Activated naive CD4-positive, alpha-beta T cell treated with anti-CD3 and anti-CD28 coated beads for 36 hours (primary cell): Measurements from ENCODE around the gene MAP3K4. TPM values are rescaled to one million over a fixed set of nuclear protein-coding genes. Genes with fewer than 3 reads are reported as not detected.

Experiments
- CTCF ChIA-PET: fragments of 350-600 bp; sonication (Branson Sonifier 250); formaldehyde crosslinking; loops from one replicate; lab custom pipeline; 2021; ENCODE audit warnings: antibody characterized with exemption; lab: Charles Lee
- DNase-seq: peaks from one replicate; pipeline ENCODE4 v3.0.0-alpha.2; 2020
- H3K27ac Mint-ChIP-seq: one replicate; pipeline ENCODE4 v1.8.0; 2021; ENCODE audit warnings: mild to moderate bottlenecking, mixed read lengths
- H3K27me3 Mint-ChIP-seq: one replicate; pipeline ENCODE4 v1.8.0; 2021; ENCODE audit warnings: low read depth, mixed read lengths
- H3K36me3 Mint-ChIP-seq: one replicate; pipeline ENCODE4 v1.8.0; 2021; ENCODE audit warnings: low read depth, mixed read lengths
- H3K4me1 Mint-ChIP-seq: one replicate; pipeline ENCODE4 v1.8.0; 2021; ENCODE audit warnings: low read depth, mixed read lengths
- H3K4me3 Mint-ChIP-seq: one replicate; pipeline ENCODE4 v1.8.0; 2021; ENCODE audit warnings: mild to moderate bottlenecking, moderate library complexity, mixed read lengths
- H3K9me3 Mint-ChIP-seq: one replicate; pipeline ENCODE4 v1.8.0; 2021; ENCODE audit warnings: mixed read lengths
- intact Hi-C: fragments of 100-400 bp; cut with micrococcal nuclease; formaldehyde crosslinking; loops from one replicate; pipeline ENCODE4 v1.15.1; 2023
- total RNA-seq, 2 experiments: library from RNA; stranded (reverse); gene quantifications; one replicate each; pipeline ENCODE4 v1.2.3, GENCODE V29; 2021

MAP3K4 gene
- total RNA-seq, 2 experiments from 2014 or later, result 36.0 to 42.6 TPM

GRCh38 chr6:161130541-161130940 is 139.0 kb downstream of the MAP3K4 start:
- Mint-ChIP-seq H3K4me1 (peaks cover 20% of the 10 kb centered on the region), H3K36me3 (peaks cover 21% of the 10 kb centered on the region), H3K27ac (no peak overlapping the region), H3K9me3 (no peaks in the 10 kb centered on the region), H3K4me3 (no peak overlapping the region), H3K27me3 (no peaks in the 10 kb centered on the region)
- CTCF ChIA-PET, result no interaction called here
- DNase-seq, result no peak
- intact Hi-C loops, result no loop called here

GRCh38 chr6:161130967-161131766 is 139.6 kb downstream of the MAP3K4 start:
- H3K4me1 Mint-ChIP-seq, result peaks cover 20% of the 10 kb centered on the region
- intact Hi-C loops, result no loop called here
- CTCF ChIA-PET, result interaction anchor here (0.9 kb wide), 1 partner anchor 202 kb away, joined by 3 read pairs; no protein-coding TSS in a partner anchor
- H3K27ac Mint-ChIP-seq, result no peak overlapping the region
- no peaks in the 10 kb centered on the region for H3K9me3 Mint-ChIP-seq
- no peak overlapping the region for H3K4me3 Mint-ChIP-seq
- H3K36me3 Mint-ChIP-seq, result peaks cover 17% of the 10 kb centered on the region
- no peaks in the 10 kb centered on the region for H3K27me3 Mint-ChIP-seq
- no peak for DNase-seq

GRCh38 chr6:161132384-161132783 is 140.8 kb downstream of the MAP3K4 start:
- CTCF ChIA-PET, result interaction anchor here (0.9 to 1.7 kb wide), 2 partner anchors 204 to 238 kb away, joined by 3 to 6 read pairs; no protein-coding TSS in a partner anchor
- Mint-ChIP-seq H3K27ac (no peak overlapping the region), H3K36me3 (peaks cover 13% of the 10 kb centered on the region), H3K27me3 (no peaks in the 10 kb centered on the region), H3K4me1 (peaks cover 15% of the 10 kb centered on the region), H3K9me3 (no peaks in the 10 kb centered on the region), H3K4me3 (no peak overlapping the region)
- intact Hi-C loops, result no loop called here
- no peak for DNase-seq

- peaks cover 4% of the 10 kb centered on the region for H3K4me1 Mint-ChIP-seq
- no peak overlapping the region for H3K27ac Mint-ChIP-seq
- no peak overlapping the region for H3K4me3 Mint-ChIP-seq
- H3K9me3 Mint-ChIP-seq, result no peaks in the 10 kb centered on the region
- intact Hi-C loops, result no loop called here
- H3K36me3 Mint-ChIP-seq, result peaks cover 11% of the 10 kb centered on the region
- no peak for DNase-seq
- CTCF ChIA-PET, result interaction anchor here (1.4 to 1.7 kb wide), 2 partner anchors 10 to 237 kb away, joined by 3 to 6 read pairs; no protein-coding TSS in a partner anchor
- H3K27me3 Mint-ChIP-seq, result no peaks in the 10 kb centered on the region
These were observed 142.4 kb downstream of the MAP3K4 start for GRCh38 chr6:161133963-161134362.

- Mint-ChIP-seq H3K27ac (no peak overlapping the region), H3K4me3 (no peak overlapping the region), H3K36me3 (peaks cover 5% of the 10 kb centered on the region), H3K9me3 (no peaks in the 10 kb centered on the region), H3K27me3 (no peaks in the 10 kb centered on the region), H3K4me1 (no peaks in the 10 kb centered on the region)
- no peak for DNase-seq
- CTCF ChIA-PET, result interaction anchor here (1.0 kb wide), 1 partner anchor 236 kb away, joined by 4 read pairs; no protein-coding TSS in a partner anchor
- intact Hi-C loops, result no loop called here
These were observed 143.2 kb downstream of the MAP3K4 start for GRCh38 chr6:161134550-161135298.

- Mint-ChIP-seq H3K27me3 (no peaks in the 10 kb centered on the region), H3K4me3 (no peak overlapping the region), H3K9me3 (no peaks in the 10 kb centered on the region), H3K27ac (no peak overlapping the region), H3K4me1 (no peaks in the 10 kb centered on the region), H3K36me3 (peaks cover 4% of the 10 kb centered on the region)
- intact Hi-C loops, result no loop called here
- DNase-seq, result no peak
- CTCF ChIA-PET, result interaction anchor here (0.6 kb wide), 1 partner anchor 197 kb away, joined by 3 read pairs; no protein-coding TSS in a partner anchor
These were observed 144.4 kb downstream of the MAP3K4 start for GRCh38 chr6:161135695-161136591.

GRCh38 chr6:161136655-161137054 is 145.1 kb downstream of the MAP3K4 start:
- H3K27ac Mint-ChIP-seq, result no peak overlapping the region
- DNase-seq, result no peak

GRCh38 chr6:161137320-161137719 is 145.8 kb downstream of the MAP3K4 start:
- H3K27me3 Mint-ChIP-seq, result no peaks in the 10 kb centered on the region
- no peak for DNase-seq
- H3K9me3 Mint-ChIP-seq, result no peaks in the 10 kb centered on the region
- peaks cover 5% of the 10 kb centered on the region for H3K36me3 Mint-ChIP-seq
- CTCF ChIA-PET, result interaction anchor here (0.5 kb wide), 1 partner anchor 83 kb away, joined by 3 read pairs; no protein-coding TSS in a partner anchor
- no peak overlapping the region for H3K27ac Mint-ChIP-seq
- H3K4me3 Mint-ChIP-seq, result no peak overlapping the region
- intact Hi-C loops, result no loop called here
- no peaks in the 10 kb centered on the region for H3K4me1 Mint-ChIP-seq

More at GRCh38 chr6:161136655-161137054, 145.1 kb downstream of the MAP3K4 start:
- intact Hi-C loops, result no loop called here
- CTCF ChIA-PET, result no interaction called here
- no peaks in the 10 kb centered on the region for H3K4me1 Mint-ChIP-seq
- no peak overlapping the region for H3K4me3 Mint-ChIP-seq
- no peaks in the 10 kb centered on the region for H3K9me3 Mint-ChIP-seq
- H3K36me3 Mint-ChIP-seq, result peaks cover 4% of the 10 kb centered on the region
- no peaks in the 10 kb centered on the region for H3K27me3 Mint-ChIP-seq

GRCh38 chr6:161137839-161138542 is 146.4 kb downstream of the MAP3K4 start:
- Mint-ChIP-seq H3K4me3 (no peak overlapping the region), H3K27me3 (no peaks in the 10 kb centered on the region), H3K27ac (no peak overlapping the region), H3K36me3 (peaks cover 7% of the 10 kb centered on the region), H3K9me3 (no peaks in the 10 kb centered on the region), H3K4me1 (no peaks in the 10 kb centered on the region)
- no peak for DNase-seq
- CTCF ChIA-PET, result no interaction called here
- intact Hi-C loops, result no loop called here

GRCh38 chr6:161138543-161139303 is 147.2 kb downstream of the MAP3K4 start:
- H3K27ac Mint-ChIP-seq, result no peak overlapping the region
- H3K9me3 Mint-ChIP-seq, result no peaks in the 10 kb centered on the region
- CTCF ChIA-PET, result interaction anchor here (1.1 kb wide), 1 partner anchor 232 kb away, joined by 3 read pairs; no protein-coding TSS in a partner anchor
- no peaks in the 10 kb centered on the region for H3K4me1 Mint-ChIP-seq
- intact Hi-C loops, result no loop called here
- DNase-seq, result no peak
- no peaks in the 10 kb centered on the region for H3K27me3 Mint-ChIP-seq
- H3K4me3 Mint-ChIP-seq, result no peak overlapping the region
- H3K36me3 Mint-ChIP-seq, result peaks cover 7% of the 10 kb centered on the region
